MCF 10A (cell line): ENCODE data around the gene TSSK1B. TPM values are rescaled to one million over a fixed set of nuclear protein-coding genes. Genes with fewer than 3 reads are reported as not detected.

Source experiments
- BruUV-seq: library from RNA; stranded (reverse); fragments of 400-500 nt; replicated peaks from 2 replicates; lab custom pipeline; 2021; lab: Mats Ljungman, UMichigan
- CTCF ChIA-PET: fragments of 300-600 bp; sonication (Branson Sonifier 250); formaldehyde crosslinking; extraction: SDS; loops from one replicate; lab custom pipeline; 2021; ENCODE audit warnings: antibody characterized with exemption, inconsistent platforms; lab: Yijun Ruan, JAX
- POLR2A ChIA-PET: fragments of 300-600, 350-650 bp; sonication (Branson Sonifier 250); formaldehyde crosslinking; extraction: SDS; loops from one replicate; lab custom pipeline; 2020; ENCODE audit warnings: antibody characterized with exemption, inconsistent platforms; lab: Yijun Ruan, JAX
- DNase-seq: peaks from one replicate; pipeline ENCODE4 v3.0.0-alpha.2; 2018; ENCODE audit not compliant: unreplicated experiment
- H3K27ac Mint-ChIP-seq: one replicate; pipeline ENCODE4 v1.8.0; 2022; ENCODE audit warnings: mild to moderate bottlenecking, low read depth, mixed read lengths; ENCODE audit not compliant: unreplicated experiment
- H3K27me3 Mint-ChIP-seq: one replicate; pipeline ENCODE4 v1.8.0; 2022; ENCODE audit warnings: mixed read lengths; ENCODE audit not compliant: insufficient read depth, unreplicated experiment
- H3K36me3 Mint-ChIP-seq: one replicate; pipeline ENCODE4 v1.8.0; 2022; ENCODE audit warnings: mild to moderate bottlenecking, moderate library complexity, mixed read lengths; ENCODE audit not compliant: insufficient read depth, unreplicated experiment
- H3K4me1 Mint-ChIP-seq: one replicate; pipeline ENCODE4 v1.8.0; 2022; ENCODE audit warnings: mixed read lengths; ENCODE audit not compliant: insufficient read depth, unreplicated experiment
- H3K4me3 Mint-ChIP-seq: one replicate; pipeline ENCODE4 v1.8.0; 2022; ENCODE audit warnings: mild to moderate bottlenecking, moderate library complexity, mixed read lengths; ENCODE audit not compliant: unreplicated experiment
- H3K9me3 Mint-ChIP-seq: one replicate; pipeline ENCODE4 v1.8.0; 2022; ENCODE audit warnings: mixed read lengths; ENCODE audit not compliant: unreplicated experiment
- CTCF ChIP-seq: fragments of 200-600 bp; IDR thresholded peaks from one replicate; pipeline ENCODE4 v1.8.0; 2022; ENCODE audit warnings: antibody characterized with exemption, mild to moderate bottlenecking; ENCODE audit not compliant: unreplicated experiment
- intact Hi-C: fragments of 100-400 bp; cut with micrococcal nuclease; formaldehyde crosslinking; loops from 2 replicates; pipeline ENCODE4 v1.14.1; 2022
- total RNA-seq: library from RNA; stranded (reverse); gene quantifications from 2 replicates; pipeline ENCODE4 v1.2.3, GENCODE V29; 2022

The TSSK1B gene
- total RNA-seq, 1 experiment from 2014 or later, result 0.35 TPM

GRCh38 chr5:113384782-113385285 is 50.0 kb downstream of the TSSK1B start:
- intact Hi-C loops, result no loop called here
- POLR2A ChIA-PET, result interaction anchor here (0.5 to 1.0 kb wide), 3 partner anchors 45 to 371 kb away, joined by 3 read pairs; no protein-coding TSS in a partner anchor
- no peak for TF ChIP-seq CTCF
- H3K36me3 Mint-ChIP-seq, result no peaks in the 10 kb centered on the region
- H3K27me3 Mint-ChIP-seq, result no peaks in the 10 kb centered on the region
- no peaks in the 10 kb centered on the region for H3K9me3 Mint-ChIP-seq
- CTCF ChIA-PET, result interaction anchor here (1.2 to 1.4 kb wide), 2 partner anchors 126 to 389 kb away, joined by 3 to 8 read pairs; no protein-coding TSS in a partner anchor
- H3K4me3 Mint-ChIP-seq, result no peak overlapping the region
- BruUV-seq, result no TSS peak
- no peak overlapping the region for H3K27ac Mint-ChIP-seq
- peaks cover 12% of the 10 kb centered on the region for H3K4me1 Mint-ChIP-seq
- DNase-seq, result no peak

GRCh38 chr5:113382731-113383130 is 52.1 kb downstream of the TSSK1B start:
- intact Hi-C loops, result no loop called here
- CTCF ChIA-PET, result interaction anchor here (0.9 to 5.7 kb wide), 3 partner anchors 9 to 128 kb away, joined by 3 to 109 read pairs (median 3); partner anchors contain the start of gene YTHDC2
- Mint-ChIP-seq H3K4me3 (no peak overlapping the region), H3K27ac (peak overlapping the region; percentile 14), H3K4me1 (peaks cover 12% of the 10 kb centered on the region), H3K9me3 (no peaks in the 10 kb centered on the region), H3K36me3 (no peaks in the 10 kb centered on the region), H3K27me3 (no peaks in the 10 kb centered on the region)
- DNase-seq, result peak; percentile 60
- no TSS peak for BruUV-seq
- no peak for TF ChIP-seq CTCF
- POLR2A ChIA-PET, result interaction anchor here (0.7 kb wide), 1 partner anchor 128 kb away, joined by 3 read pairs; no protein-coding TSS in a partner anchor

Other genes with a start within 250 kb of the TSSK1B start
- gene MCC, start 53.5 kb upstream of the TSSK1B start, total RNA-seq, result 25.3 and 28.2 TPM in 2 replicates
- gene YTHDC2, start 78.7 kb upstream of the TSSK1B start, total RNA-seq, result 22.2 and 24.6 TPM in 2 replicates